Endothelial cell of umbilical vein (primary cell): ENCODE results near the gene DBI. TPM values are rescaled to one million over a fixed set of nuclear protein-coding genes. Genes with fewer than 3 reads are reported as not detected.

Experiments used
- BruUV-seq: library from RNA; stranded (reverse); fragments of 400-500 nt; replicated peaks from 2 replicates; lab custom pipeline; 2021; lab: Mats Ljungman, UMichigan
- CTCF ChIA-PET: fragments of 300-600, 350-600 bp; sonication (Branson Sonifier 250); formaldehyde crosslinking; loops from one replicate; lab custom pipeline; 2021; ENCODE audit warnings: antibody characterized with exemption, inconsistent platforms; lab: Charles Lee
- POLR2A ChIA-PET: fragments of 300-600, 350-600 bp; sonication (Branson Sonifier 250); formaldehyde crosslinking; loops from one replicate; lab custom pipeline; 2021; ENCODE audit warnings: antibody characterized with exemption, inconsistent platforms; lab: Charles Lee
- DNase-seq: peaks from one replicate; pipeline ENCODE4 v3.0.0-alpha.2; 2011; ENCODE audit warnings: low read depth, low spot score
- FAIRE-seq: peaks from 2 replicates; lab custom pipeline; 2011; peaks lifted over from hg19 to GRCh38; lab: Jason Lieb, UNC
- H2AFZ ChIP-seq: 2 replicates; pipeline ENCODE4 v1.6.0; 2012; ENCODE audit warnings: low read depth, low read length, control low read depth, inconsistent platforms
- H3K27ac ChIP-seq: 2 replicates; pipeline ENCODE4 v1.5.1; 2011; ENCODE audit warnings: low read depth, mild to moderate bottlenecking, control low read depth, low read length, moderate library complexity; ENCODE audit not compliant: insufficient read depth
- H3K27me3 ChIP-seq, 2 experiments: 2 replicates each; pipeline versions ENCODE4 v1.6.0 to v1.6.1; 2011; ENCODE audit warnings: low read length in 2 of 2, mixed read lengths in 1 of 2; ENCODE audit not compliant: control insufficient read depth in 2 of 2, insufficient read depth in 2 of 2
- H3K36me3 ChIP-seq, 2 experiments: 2 replicates in 1 of 2; 3 replicates in 1 of 2; pipeline ENCODE4 v1.5.1; 2011; ENCODE audit warnings: low read length in 2 of 2, mild to moderate bottlenecking in 1 of 2, moderate library complexity in 1 of 2; ENCODE audit not compliant: control insufficient read depth in 2 of 2, insufficient read depth in 2 of 2; ENCODE audit errors: extremely low read depth in 1 of 2
- H3K4me1 ChIP-seq: 3 replicates; pipeline ENCODE4 v1.5.1; 2011; ENCODE audit warnings: mild to moderate bottlenecking, low read length; ENCODE audit not compliant: control insufficient read depth, insufficient read depth; ENCODE audit errors: extremely low read depth
- H3K4me2 ChIP-seq: 2 replicates; pipeline ENCODE4 v1.6.1; 2011; ENCODE audit warnings: low read length, control low read depth, mixed read lengths; ENCODE audit not compliant: insufficient read depth
- H3K4me3 ChIP-seq, 3 experiments: fragments of 200-600 bp in 1 of 3; sonication (generic), shearing (Covaris generic) in 1 of 3; replicated peaks in 1 of 3; 2 replicates each; pipeline ENCODE4 v1.5.1; 2011 to 2016; ENCODE audit warnings: control low read depth in 3 of 3, low read length in 3 of 3, mild to moderate bottlenecking in 2 of 3, inconsistent platforms in 1 of 3, low read depth in 1 of 3, moderate library complexity in 1 of 3; ENCODE audit not compliant: insufficient read depth in 1 of 3
- H3K79me2 ChIP-seq: 2 replicates; pipeline ENCODE4 v1.6.0; 2012; ENCODE audit warnings: low read length, inconsistent platforms; ENCODE audit not compliant: control insufficient read depth, insufficient read depth
- H3K9ac ChIP-seq: replicated peaks from 2 replicates; pipeline ENCODE3; 2011; ENCODE audit warnings: low read length, control low read depth; ENCODE audit not compliant: insufficient read depth; ENCODE audit errors: extremely low read depth
- H3K9me1 ChIP-seq: replicated peaks from 3 replicates; pipeline ENCODE4 v1.6.0; 2011; ENCODE audit warnings: mild to moderate bottlenecking, low read length; ENCODE audit not compliant: control insufficient read depth, insufficient read depth; ENCODE audit errors: extremely low read depth
- H3K9me3 ChIP-seq: replicated peaks from 2 replicates; pipeline ENCODE4 v1.5.1; 2012; ENCODE audit warnings: low read length, inconsistent platforms; ENCODE audit not compliant: control insufficient read depth, insufficient read depth
- H4K20me1 ChIP-seq: replicated peaks from 2 replicates; pipeline ENCODE3; 2011; ENCODE audit warnings: mild to moderate bottlenecking, low read length; ENCODE audit not compliant: control insufficient read depth, insufficient read depth; ENCODE audit errors: extremely low read depth
- EZH2 ChIP-seq: IDR thresholded peaks from 2 replicates; pipeline ENCODE4 v1.6.1; 2012; ENCODE audit warnings: borderline replicate concordance, low read depth, mild to moderate bottlenecking, moderate library complexity, low read length, inconsistent platforms; ENCODE audit not compliant: severe bottlenecking
- FOS ChIP-seq: IDR thresholded peaks from 2 replicates; pipeline ENCODE4 v1.6.1; 2011; ENCODE audit warnings: mild to moderate bottlenecking, low read length, moderate library complexity, borderline replicate concordance; ENCODE audit not compliant: insufficient read depth
- GATA2 ChIP-seq: IDR thresholded peaks from 2 replicates; pipeline ENCODE4 v1.7.0; 2011; ENCODE audit warnings: low read depth, mild to moderate bottlenecking, moderate library complexity, mixed read lengths, low read length; ENCODE audit not compliant: insufficient read length, insufficient read depth
- JUN ChIP-seq: IDR thresholded peaks from 2 replicates; pipeline ENCODE4 v1.6.1; 2011; ENCODE audit warnings: borderline replicate concordance, low read depth; ENCODE audit not compliant: insufficient read length, insufficient read depth
- MYC ChIP-seq: IDR thresholded peaks from one replicate; pipeline ENCODE4 v1.6.1; 2011; ENCODE audit warnings: mild to moderate bottlenecking, low read depth, low read length
- POLR2A ChIP-seq: IDR thresholded peaks from 2 replicates; pipeline ENCODE4 v1.6.1; 2012; ENCODE audit warnings: low read depth, mild to moderate bottlenecking, control low read depth, low read length
- POLR2AphosphoS5 ChIP-seq: IDR thresholded peaks from 2 replicates; pipeline ENCODE4 v1.6.1; 2012; ENCODE audit warnings: low read depth, mild to moderate bottlenecking, control low read depth, low read length, moderate library complexity; ENCODE audit not compliant: insufficient read depth
- dilution Hi-C: fragments of 300-500 bp; cut with MboI; formaldehyde crosslinking; loops from one replicate; pipeline ENCODE4 v1.15.0; 2019; ENCODE audit warnings: low sequenced_read_pairs; ENCODE audit not compliant: extremely low pct_ligation_motif_present
- intact Hi-C: fragments of 100-400 bp; cut with micrococcal nuclease; formaldehyde crosslinking; loops from one replicate; pipeline ENCODE4 v1.10.0; 2022
- polyA plus RNA-seq, 4 experiments: library from polyadenylated mRNA; depleted of rRNA in 3 of 4; stranded (reverse) in 3 of 4; unstranded in 1 of 4; fragments of >200 nt; gene quantifications; 2 replicates each; pipeline versions ENCODE4 v1.2.1 to v1.2.3, GENCODE V29; 2011 to 2012; ENCODE audit warnings: missing spikeins in 1 of 4
- total RNA-seq: library from RNA; stranded (reverse); gene quantifications from 2 replicates; pipeline ENCODE4 v1.2.3, GENCODE V29; 2021
- TF ChIP-seq, protein P1 (sequence below): IDR thresholded peaks from 2 replicates; pipeline ENCODE4 v1.6.1; 2011; ENCODE audit not compliant: insufficient read depth, insufficient read length
- TF ChIP-seq, protein P2 (sequence below), 2 donors: IDR thresholded peaks; 1 replicate in 1 of 2; 2 replicates in 1 of 2; pipeline ENCODE4 v1.5.1; 2011; ENCODE audit warnings: low read length in 2 of 2, mild to moderate bottlenecking in 2 of 2, moderate library complexity in 2 of 2, control low read depth in 1 of 2, inconsistent platforms in 1 of 2, low read depth in 1 of 2; ENCODE audit not compliant: insufficient read depth in 1 of 2; ENCODE audit errors: extremely low read depth in 1 of 2

Gene DBI
- total and polyA plus RNA-seq, 2 donors (not counting 3 experiments of a cell fraction or from before 2014, with no cell fraction given): 214 to 233 TPM

DNA sequence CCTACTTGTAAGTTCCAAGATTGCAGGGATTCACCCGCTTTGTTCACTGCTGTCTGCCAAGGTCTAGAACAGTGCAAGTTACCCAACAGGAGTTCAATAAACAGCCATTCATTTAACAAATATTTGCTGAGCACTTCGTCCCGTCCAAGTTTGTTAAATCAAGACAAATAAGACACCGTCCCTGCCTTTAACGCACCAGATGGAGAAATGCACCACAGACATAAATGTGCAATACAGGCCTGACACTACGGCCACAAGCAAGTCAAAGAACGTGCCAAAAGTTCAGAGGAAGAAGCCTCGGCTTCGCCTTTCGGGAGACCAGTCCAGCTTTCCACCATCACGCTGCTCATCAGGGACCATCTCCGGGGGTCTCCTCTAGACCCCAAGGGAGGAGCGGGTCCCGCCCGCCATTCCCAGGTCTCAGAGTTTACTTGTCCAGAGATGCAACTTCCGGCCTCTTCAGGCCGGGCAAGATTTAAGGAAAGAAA is 572 bp upstream of the DBI start:
- dilution Hi-C loops: no loop called here
- ChIA-PET POLR2A (no interaction called here), CTCF (interaction anchor here (1.1 to 1.2 kb wide), 2 partner anchors 15 to 111 kb away, joined by 3 read pairs; no protein-coding TSS in a partner anchor)
- Histone ChIP-seq H3K9me1 (no peaks in the 10 kb centered on the region), H3K36me3 (peaks cover 16% of the 10 kb centered on the region in 2 experiments), H2AFZ (peak overlapping the region; percentile 96), H3K4me3 (peak overlapping the region; percentile 66 to 86 (median 73)), H3K27ac (peak overlapping the region; percentile 63), H3K79me2 (peaks cover 29% of the 10 kb centered on the region), H3K4me2 (peak overlapping the region; percentile 96), H3K9ac (peak overlapping the region; percentile 79), H4K20me1 (peaks cover 2% of the 10 kb centered on the region), H3K4me1 (peaks cover 21% of the 10 kb centered on the region), H3K9me3 (no peaks in the 10 kb centered on the region), H3K27me3 (no peaks in the 10 kb centered on the region)
- intact Hi-C loops: loop anchor here (2.0 to 10.0 kb wide), 2 partner anchors 111 to 143 kb away; partner anchors contain the start of gene STEAP3
- no peak for FAIRE-seq
- DNase-seq: no peak
- BruUV-seq: TSS peak; percentile 91
- TF ChIP-seq JUN (no peak), GATA2 (no peak), POLR2AphosphoS5 (no peak), EZH2 (no peak), FOS (no peak), POLR2A (no peak), MYC (no peak)
- TF ChIP-seq, protein P1, sequence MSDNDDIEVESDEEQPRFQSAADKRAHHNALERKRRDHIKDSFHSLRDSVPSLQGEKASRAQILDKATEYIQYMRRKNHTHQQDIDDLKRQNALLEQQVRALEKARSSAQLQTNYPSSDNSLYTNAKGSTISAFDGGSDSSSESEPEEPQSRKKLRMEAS: no peak
- TF ChIP-seq, protein P2, sequence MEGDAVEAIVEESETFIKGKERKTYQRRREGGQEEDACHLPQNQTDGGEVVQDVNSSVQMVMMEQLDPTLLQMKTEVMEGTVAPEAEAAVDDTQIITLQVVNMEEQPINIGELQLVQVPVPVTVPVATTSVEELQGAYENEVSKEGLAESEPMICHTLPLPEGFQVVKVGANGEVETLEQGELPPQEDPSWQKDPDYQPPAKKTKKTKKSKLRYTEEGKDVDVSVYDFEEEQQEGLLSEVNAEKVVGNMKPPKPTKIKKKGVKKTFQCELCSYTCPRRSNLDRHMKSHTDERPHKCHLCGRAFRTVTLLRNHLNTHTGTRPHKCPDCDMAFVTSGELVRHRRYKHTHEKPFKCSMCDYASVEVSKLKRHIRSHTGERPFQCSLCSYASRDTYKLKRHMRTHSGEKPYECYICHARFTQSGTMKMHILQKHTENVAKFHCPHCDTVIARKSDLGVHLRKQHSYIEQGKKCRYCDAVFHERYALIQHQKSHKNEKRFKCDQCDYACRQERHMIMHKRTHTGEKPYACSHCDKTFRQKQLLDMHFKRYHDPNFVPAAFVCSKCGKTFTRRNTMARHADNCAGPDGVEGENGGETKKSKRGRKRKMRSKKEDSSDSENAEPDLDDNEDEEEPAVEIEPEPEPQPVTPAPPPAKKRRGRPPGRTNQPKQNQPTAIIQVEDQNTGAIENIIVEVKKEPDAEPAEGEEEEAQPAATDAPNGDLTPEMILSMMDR (IDR thresholded peaks at IDR 0.05; ENCODE audit: extremely low read depth in 1 of 2, insufficient read depth in 1 of 2, low read depth in 1 of 2, low read length in 2 of 2): no peak
